WTC11 (cell line): Measurements from ENCODE around the gene ARHGEF12. TPM values are rescaled to one million over a fixed set of nuclear protein-coding genes. Genes with fewer than 3 reads are reported as not detected.

Experiments used
- ATAC-seq: fragments of 200-7000 bp; cut with Tn5 transposase; 2 replicates; pipeline ENCODE4 v1.10.0; 2021; ENCODE audit warnings: mild to moderate bottlenecking, moderate library complexity
- CTCF ChIA-PET: fragments of 300-600 bp; sonication (Branson Sonifier 250); formaldehyde crosslinking; loops from one replicate; lab custom pipeline; 2021; ENCODE audit warnings: antibody characterized with exemption; lab: Charles Lee
- POLR2A ChIA-PET: fragments of 350-600 bp; sonication (Branson Sonifier 250); formaldehyde crosslinking; loops from one replicate; lab custom pipeline; 2021; ENCODE audit warnings: antibody characterized with exemption; lab: Charles Lee
- DNase-seq: peaks from one replicate; pipeline ENCODE4 v3.0.0; 2021; ENCODE audit warnings: low spot score
- H3K27ac Mint-ChIP-seq: 2 replicates; pipeline ENCODE4 v1.8.0; 2021; ENCODE audit warnings: mixed read lengths
- H3K27me3 Mint-ChIP-seq: 2 replicates; pipeline ENCODE4 v1.8.0; 2021; ENCODE audit warnings: low read depth, mild to moderate bottlenecking, moderate library complexity, mixed read lengths
- H3K36me3 Mint-ChIP-seq: 2 replicates; pipeline ENCODE4 v1.8.0; 2021; ENCODE audit warnings: mixed read lengths
- H3K4me1 Mint-ChIP-seq: 2 replicates; pipeline ENCODE4 v1.8.0; 2022; ENCODE audit warnings: mixed read lengths
- H3K4me3 Mint-ChIP-seq: 2 replicates; pipeline ENCODE4 v1.8.0; 2021; ENCODE audit warnings: mild to moderate bottlenecking, moderate library complexity, mixed read lengths
- H3K9me3 Mint-ChIP-seq: 2 replicates; pipeline ENCODE4 v1.8.0; 2021; ENCODE audit warnings: mixed read lengths
- ATF1 ChIP-seq: sonication (generic); formaldehyde crosslinking; IDR thresholded peaks from 2 replicates; pipeline ENCODE4 v1.8.1; 2023; ENCODE audit warnings: mild to moderate bottlenecking, moderate library complexity, missing genetic modification reagents
- ATF6 ChIP-seq: sonication (generic); formaldehyde crosslinking; IDR thresholded peaks from 2 replicates; pipeline ENCODE4 v1.8.1; 2023; ENCODE audit warnings: mild to moderate bottlenecking, missing genetic modification reagents
- E2F4 ChIP-seq: sonication (generic); formaldehyde crosslinking; IDR thresholded peaks from 2 replicates; pipeline ENCODE4 v1.8.1; 2022; ENCODE audit warnings: low read depth, mild to moderate bottlenecking, moderate library complexity, missing genetic modification reagents, borderline replicate concordance
- FOXK1 ChIP-seq: sonication (generic); formaldehyde crosslinking; IDR thresholded peaks from 2 replicates; pipeline ENCODE4 v1.8.0; 2022; ENCODE audit warnings: mild to moderate bottlenecking, moderate library complexity, missing genetic modification reagents
- JAZF1 ChIP-seq: fragments of 250-450 bp; sonication (Bioruptor Pico); IDR thresholded peaks from 2 replicates; pipeline ENCODE4 v1.9.0; 2021; ENCODE audit warnings: moderate library complexity, mild to moderate bottlenecking, inconsistent platforms
- KAT7 ChIP-seq: sonication (generic); formaldehyde crosslinking; IDR thresholded peaks from 2 replicates; pipeline ENCODE4 v1.8.1; 2023; ENCODE audit warnings: missing genetic modification reagents, mild to moderate bottlenecking, borderline replicate concordance
- NR2C2 ChIP-seq: sonication (generic); formaldehyde crosslinking; IDR thresholded peaks from 2 replicates; pipeline ENCODE4 v1.8.0; 2022; ENCODE audit warnings: mild to moderate bottlenecking, missing genetic modification reagents
- NR3C1 ChIP-seq: sonication (generic); formaldehyde crosslinking; conservative IDR thresholded peaks from 2 replicates; pipeline ENCODE4 v1.8.1; 2023; ENCODE audit warnings: low read depth, mild to moderate bottlenecking, missing genetic modification reagents
- ZBTB43 ChIP-seq: sonication (generic); formaldehyde crosslinking; IDR thresholded peaks from 2 replicates; pipeline ENCODE4 v1.8.1; 2023; ENCODE audit warnings: mild to moderate bottlenecking, missing genetic modification reagents
- ZNF281 ChIP-seq: sonication (generic); formaldehyde crosslinking; IDR thresholded peaks from 2 replicates; pipeline ENCODE4 v1.8.0; 2023; ENCODE audit warnings: mild to moderate bottlenecking, missing genetic modification reagents
- ZNF416 ChIP-seq: fragments of 250-450 bp; sonication (Bioruptor Pico); IDR thresholded peaks from 2 replicates; pipeline ENCODE4 v1.9.0; 2021; ENCODE audit warnings: mild to moderate bottlenecking, inconsistent platforms
- total RNA-seq: library from RNA; stranded (reverse); gene quantifications from 3 replicates; pipeline ENCODE4 v1.2.3, GENCODE V29; 2021
- TF ChIP-seq, protein P1 (sequence below): sonication (generic); formaldehyde crosslinking; IDR thresholded peaks from 2 replicates; pipeline ENCODE4 v1.8.0; 2022; ENCODE audit warnings: mild to moderate bottlenecking, missing genetic modification reagents
- TF ChIP-seq, protein P2 (sequence below): sonication (generic); formaldehyde crosslinking; IDR thresholded peaks from 2 replicates; pipeline ENCODE4 v1.8.1; 2022; ENCODE audit warnings: low read depth, missing genetic modification reagents, borderline replicate concordance
- TF ChIP-seq, protein P3 (sequence below): sonication (generic); formaldehyde crosslinking; IDR thresholded peaks from 2 replicates; pipeline ENCODE4 v1.8.0; 2023; ENCODE audit warnings: missing genetic modification reagents
- TF ChIP-seq, protein P4 (sequence below): sonication (generic); formaldehyde crosslinking; IDR thresholded peaks from 2 replicates; pipeline ENCODE4 v1.8.0; 2022; ENCODE audit warnings: missing genetic modification reagents
- TF ChIP-seq, protein P5 (sequence below): sonication (generic); formaldehyde crosslinking; IDR thresholded peaks from 2 replicates; pipeline ENCODE4 v1.8.1; 2023; ENCODE audit warnings: mild to moderate bottlenecking, missing genetic modification reagents, borderline replicate concordance

Gene ARHGEF12
- total RNA-seq, 1 experiment from 2014 or later: 35.8 TPM

- TF ChIP-seq NR3C1 (CRISPR knock-in tag): no peak
- no peak for TF ChIP-seq ZNF281
- TF ChIP-seq, protein P1, sequence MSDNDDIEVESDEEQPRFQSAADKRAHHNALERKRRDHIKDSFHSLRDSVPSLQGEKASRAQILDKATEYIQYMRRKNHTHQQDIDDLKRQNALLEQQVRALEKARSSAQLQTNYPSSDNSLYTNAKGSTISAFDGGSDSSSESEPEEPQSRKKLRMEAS (CRISPR knock-in tag): no peak
Measured at GRCh38 chr11:120420572-120420971, 84.4 kb downstream of the ARHGEF12 start (continued).

GRCh38 chr11:120424185-120424969, 88.2 kb downstream of the ARHGEF12 start:
- ChIA-PET POLR2A (no interaction called here), CTCF (no interaction called here)
- DNase-seq (no peak), ATAC-seq (no peak)
- no peaks in the 10 kb centered on the region for H3K9me3 Mint-ChIP-seq
- no peaks in the 10 kb centered on the region for H3K4me1 Mint-ChIP-seq
- H3K4me3 Mint-ChIP-seq: no peak overlapping the region
- 0 out of 2 replicates have a peak overlapping the region, but pooled peaks have one; percentile 65 for H3K27ac Mint-ChIP-seq
- peaks cover 4% of the 10 kb centered on the region; the same call in 1 of the 2 replicates for H3K36me3 Mint-ChIP-seq
- H3K27me3 Mint-ChIP-seq: no peaks in the 10 kb centered on the region
- TF ChIP-seq, protein P2, sequence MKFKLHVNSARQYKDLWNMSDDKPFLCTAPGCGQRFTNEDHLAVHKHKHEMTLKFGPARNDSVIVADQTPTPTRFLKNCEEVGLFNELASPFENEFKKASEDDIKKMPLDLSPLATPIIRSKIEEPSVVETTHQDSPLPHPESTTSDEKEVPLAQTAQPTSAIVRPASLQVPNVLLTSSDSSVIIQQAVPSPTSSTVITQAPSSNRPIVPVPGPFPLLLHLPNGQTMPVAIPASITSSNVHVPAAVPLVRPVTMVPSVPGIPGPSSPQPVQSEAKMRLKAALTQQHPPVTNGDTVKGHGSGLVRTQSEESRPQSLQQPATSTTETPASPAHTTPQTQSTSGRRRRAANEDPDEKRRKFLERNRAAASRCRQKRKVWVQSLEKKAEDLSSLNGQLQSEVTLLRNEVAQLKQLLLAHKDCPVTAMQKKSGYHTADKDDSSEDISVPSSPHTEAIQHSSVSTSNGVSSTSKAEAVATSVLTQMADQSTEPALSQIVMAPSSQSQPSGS (CRISPR knock-in tag): no peak
- TF ChIP-seq FOXK1 (CRISPR knock-in tag) (no peak), NR2C2 (CRISPR knock-in tag) (no peak), ATF1 (CRISPR knock-in tag) (no peak), KAT7 (CRISPR knock-in tag) (no peak), JAZF1 (CRISPR knock-in tag) (no peak), ATF6 (CRISPR knock-in tag) (no peak), ZNF416 (CRISPR knock-in tag) (no peak), ZBTB43 (CRISPR knock-in tag) (no peak), E2F4 (CRISPR knock-in tag) (no peak)
- TF ChIP-seq, protein P3, sequence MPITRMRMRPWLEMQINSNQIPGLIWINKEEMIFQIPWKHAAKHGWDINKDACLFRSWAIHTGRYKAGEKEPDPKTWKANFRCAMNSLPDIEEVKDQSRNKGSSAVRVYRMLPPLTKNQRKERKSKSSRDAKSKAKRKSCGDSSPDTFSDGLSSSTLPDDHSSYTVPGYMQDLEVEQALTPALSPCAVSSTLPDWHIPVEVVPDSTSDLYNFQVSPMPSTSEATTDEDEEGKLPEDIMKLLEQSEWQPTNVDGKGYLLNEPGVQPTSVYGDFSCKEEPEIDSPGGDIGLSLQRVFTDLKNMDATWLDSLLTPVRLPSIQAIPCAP (CRISPR knock-in tag): no peak
- TF ChIP-seq, protein P4, sequence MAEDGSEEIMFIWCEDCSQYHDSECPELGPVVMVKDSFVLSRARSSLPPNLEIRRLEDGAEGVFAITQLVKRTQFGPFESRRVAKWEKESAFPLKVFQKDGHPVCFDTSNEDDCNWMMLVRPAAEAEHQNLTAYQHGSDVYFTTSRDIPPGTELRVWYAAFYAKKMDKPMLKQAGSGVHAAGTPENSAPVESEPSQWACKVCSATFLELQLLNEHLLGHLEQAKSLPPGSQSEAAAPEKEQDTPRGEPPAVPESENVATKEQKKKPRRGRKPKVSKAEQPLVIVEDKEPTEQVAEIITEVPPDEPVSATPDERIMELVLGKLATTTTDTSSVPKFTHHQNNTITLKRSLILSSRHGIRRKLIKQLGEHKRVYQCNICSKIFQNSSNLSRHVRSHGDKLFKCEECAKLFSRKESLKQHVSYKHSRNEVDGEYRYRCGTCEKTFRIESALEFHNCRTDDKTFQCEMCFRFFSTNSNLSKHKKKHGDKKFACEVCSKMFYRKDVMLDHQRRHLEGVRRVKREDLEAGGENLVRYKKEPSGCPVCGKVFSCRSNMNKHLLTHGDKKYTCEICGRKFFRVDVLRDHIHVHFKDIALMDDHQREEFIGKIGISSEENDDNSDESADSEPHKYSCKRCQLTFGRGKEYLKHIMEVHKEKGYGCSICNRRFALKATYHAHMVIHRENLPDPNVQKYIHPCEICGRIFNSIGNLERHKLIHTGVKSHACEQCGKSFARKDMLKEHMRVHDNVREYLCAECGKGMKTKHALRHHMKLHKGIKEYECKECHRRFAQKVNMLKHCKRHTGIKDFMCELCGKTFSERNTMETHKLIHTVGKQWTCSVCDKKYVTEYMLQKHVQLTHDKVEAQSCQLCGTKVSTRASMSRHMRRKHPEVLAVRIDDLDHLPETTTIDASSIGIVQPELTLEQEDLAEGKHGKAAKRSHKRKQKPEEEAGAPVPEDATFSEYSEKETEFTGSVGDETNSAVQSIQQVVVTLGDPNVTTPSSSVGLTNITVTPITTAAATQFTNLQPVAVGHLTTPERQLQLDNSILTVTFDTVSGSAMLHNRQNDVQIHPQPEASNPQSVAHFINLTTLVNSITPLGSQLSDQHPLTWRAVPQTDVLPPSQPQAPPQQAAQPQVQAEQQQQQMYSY (CRISPR knock-in tag): no peak
- TF ChIP-seq, protein P5, sequence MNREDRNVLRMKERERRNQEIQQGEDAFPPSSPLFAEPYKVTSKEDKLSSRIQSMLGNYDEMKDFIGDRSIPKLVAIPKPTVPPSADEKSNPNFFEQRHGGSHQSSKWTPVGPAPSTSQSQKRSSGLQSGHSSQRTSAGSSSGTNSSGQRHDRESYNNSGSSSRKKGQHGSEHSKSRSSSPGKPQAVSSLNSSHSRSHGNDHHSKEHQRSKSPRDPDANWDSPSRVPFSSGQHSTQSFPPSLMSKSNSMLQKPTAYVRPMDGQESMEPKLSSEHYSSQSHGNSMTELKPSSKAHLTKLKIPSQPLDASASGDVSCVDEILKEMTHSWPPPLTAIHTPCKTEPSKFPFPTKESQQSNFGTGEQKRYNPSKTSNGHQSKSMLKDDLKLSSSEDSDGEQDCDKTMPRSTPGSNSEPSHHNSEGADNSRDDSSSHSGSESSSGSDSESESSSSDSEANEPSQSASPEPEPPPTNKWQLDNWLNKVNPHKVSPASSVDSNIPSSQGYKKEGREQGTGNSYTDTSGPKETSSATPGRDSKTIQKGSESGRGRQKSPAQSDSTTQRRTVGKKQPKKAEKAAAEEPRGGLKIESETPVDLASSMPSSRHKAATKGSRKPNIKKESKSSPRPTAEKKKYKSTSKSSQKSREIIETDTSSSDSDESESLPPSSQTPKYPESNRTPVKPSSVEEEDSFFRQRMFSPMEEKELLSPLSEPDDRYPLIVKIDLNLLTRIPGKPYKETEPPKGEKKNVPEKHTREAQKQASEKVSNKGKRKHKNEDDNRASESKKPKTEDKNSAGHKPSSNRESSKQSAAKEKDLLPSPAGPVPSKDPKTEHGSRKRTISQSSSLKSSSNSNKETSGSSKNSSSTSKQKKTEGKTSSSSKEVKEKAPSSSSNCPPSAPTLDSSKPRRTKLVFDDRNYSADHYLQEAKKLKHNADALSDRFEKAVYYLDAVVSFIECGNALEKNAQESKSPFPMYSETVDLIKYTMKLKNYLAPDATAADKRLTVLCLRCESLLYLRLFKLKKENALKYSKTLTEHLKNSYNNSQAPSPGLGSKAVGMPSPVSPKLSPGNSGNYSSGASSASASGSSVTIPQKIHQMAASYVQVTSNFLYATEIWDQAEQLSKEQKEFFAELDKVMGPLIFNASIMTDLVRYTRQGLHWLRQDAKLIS: no peak
